AG04450 (cell line): Measurements from ENCODE around the gene DSP. TPM values are rescaled to one million over a fixed set of nuclear protein-coding genes. Genes with fewer than 3 reads are reported as not detected.

ENCODE experiments used
- CTCF ChIA-PET: fragments of 300-600, 350-600 bp; formaldehyde crosslinking; extraction: SDS; loops from one replicate; lab custom pipeline; 2022; ENCODE audit warnings: antibody characterized with exemption, inconsistent platforms; lab: Charles Lee
- POLR2A ChIA-PET: fragments of 350-600 bp; formaldehyde crosslinking; extraction: SDS; loops from one replicate; lab custom pipeline; 2021; ENCODE audit warnings: antibody characterized with exemption, inconsistent platforms; lab: Yijun Ruan, JAX
- DNase-seq: peaks from one replicate; pipeline ENCODE4 v3.0.0-alpha.2; 2011; ENCODE audit warnings: low read depth, low spot score
- H3K27ac ChIP-seq: one replicate; pipeline ENCODE4 v1.5.1; 2012; ENCODE audit warnings: low read depth, low read length, control low read depth
- H3K27me3 ChIP-seq: one replicate; pipeline ENCODE4 v1.6.0; 2012; ENCODE audit warnings: low read length; ENCODE audit not compliant: control insufficient read depth, insufficient read depth
- H3K4me3 ChIP-seq: 2 replicates; pipeline ENCODE4 v1.5.1; 2011; ENCODE audit warnings: mild to moderate bottlenecking, low read depth, low read length, control low read depth
- H3K9me3 ChIP-seq: 2 replicates; pipeline ENCODE4 v1.5.1; 2012; ENCODE audit warnings: low read length; ENCODE audit not compliant: control insufficient read depth, insufficient read depth
- polyA plus RNA-seq: library from polyadenylated mRNA; depleted of rRNA; stranded (reverse); fragments of >200 nt; gene quantifications from 2 replicates; pipeline ENCODE4 v1.2.3, GENCODE V29; 2011
- TF ChIP-seq, protein P1 (sequence below): IDR thresholded peaks from 2 replicates; pipeline ENCODE4 v1.5.1; 2011; ENCODE audit warnings: low read depth, low read length, control low read depth, inconsistent platforms

DSP gene
- polyA plus RNA-seq, 1 experiment = 3.6 TPM

DNA sequence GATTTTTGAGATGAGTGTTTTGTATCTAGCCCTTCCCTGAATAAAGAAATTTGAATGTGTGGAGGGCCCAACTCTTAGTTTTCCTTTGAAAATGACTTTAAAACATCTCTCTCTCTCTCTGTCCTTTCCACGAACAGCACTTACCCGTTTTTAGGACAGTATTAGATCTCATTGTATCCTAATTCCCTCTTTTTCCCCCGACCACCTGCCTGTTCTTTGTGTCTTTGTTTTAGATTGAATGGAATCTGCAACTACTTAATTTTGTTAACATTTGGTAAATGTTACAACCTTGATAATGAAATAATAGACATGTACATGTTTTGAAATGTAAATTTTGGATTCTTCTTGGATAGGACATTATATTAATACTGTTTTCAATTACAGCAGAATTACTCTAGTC, 3.1 kb downstream of the DSP start:
- H3K27me3 ChIP-seq = peaks cover 39% of the 10 kb centered on the region
- TF ChIP-seq, protein P1, sequence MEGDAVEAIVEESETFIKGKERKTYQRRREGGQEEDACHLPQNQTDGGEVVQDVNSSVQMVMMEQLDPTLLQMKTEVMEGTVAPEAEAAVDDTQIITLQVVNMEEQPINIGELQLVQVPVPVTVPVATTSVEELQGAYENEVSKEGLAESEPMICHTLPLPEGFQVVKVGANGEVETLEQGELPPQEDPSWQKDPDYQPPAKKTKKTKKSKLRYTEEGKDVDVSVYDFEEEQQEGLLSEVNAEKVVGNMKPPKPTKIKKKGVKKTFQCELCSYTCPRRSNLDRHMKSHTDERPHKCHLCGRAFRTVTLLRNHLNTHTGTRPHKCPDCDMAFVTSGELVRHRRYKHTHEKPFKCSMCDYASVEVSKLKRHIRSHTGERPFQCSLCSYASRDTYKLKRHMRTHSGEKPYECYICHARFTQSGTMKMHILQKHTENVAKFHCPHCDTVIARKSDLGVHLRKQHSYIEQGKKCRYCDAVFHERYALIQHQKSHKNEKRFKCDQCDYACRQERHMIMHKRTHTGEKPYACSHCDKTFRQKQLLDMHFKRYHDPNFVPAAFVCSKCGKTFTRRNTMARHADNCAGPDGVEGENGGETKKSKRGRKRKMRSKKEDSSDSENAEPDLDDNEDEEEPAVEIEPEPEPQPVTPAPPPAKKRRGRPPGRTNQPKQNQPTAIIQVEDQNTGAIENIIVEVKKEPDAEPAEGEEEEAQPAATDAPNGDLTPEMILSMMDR = no peak

DNA sequence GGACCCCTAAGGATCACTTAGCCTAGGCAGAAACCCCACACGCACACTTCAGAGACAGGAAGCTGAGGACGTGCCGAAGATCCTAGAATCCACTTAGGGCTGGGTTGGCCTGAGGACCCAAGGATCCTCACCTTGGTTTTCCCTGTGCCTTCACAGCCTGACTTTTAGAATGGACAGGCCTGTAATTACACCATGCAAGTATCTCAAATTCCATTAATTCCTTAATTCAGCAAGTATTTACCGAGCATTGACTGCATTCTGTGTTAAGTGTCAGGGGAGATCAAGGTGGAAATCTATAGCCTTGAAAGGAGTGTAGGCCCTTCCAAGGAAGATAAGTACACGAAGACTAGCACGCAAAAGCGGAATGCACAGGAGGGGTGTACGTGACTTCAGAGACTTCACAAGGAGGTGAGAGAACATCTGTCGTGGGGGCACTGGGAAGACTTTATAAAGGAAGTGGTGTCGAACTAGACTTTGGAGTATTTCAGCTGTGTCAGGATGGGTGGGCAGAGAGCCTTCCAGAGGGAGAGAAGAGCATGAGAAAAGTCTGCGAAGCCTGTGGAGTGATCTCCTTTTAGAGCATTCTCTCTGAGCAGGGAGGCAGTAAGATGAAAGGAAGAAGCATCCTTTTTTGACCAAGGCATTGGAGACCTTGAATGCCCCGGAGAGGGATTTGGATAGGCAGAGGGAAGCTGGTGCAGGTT, 4.0 kb downstream of the DSP start:
- TF ChIP-seq, protein P1 = no peak
- Histone ChIP-seq H3K27ac (no peak overlapping the region), H3K4me3 (no peak overlapping the region), H3K27me3 (peaks cover 35% of the 10 kb centered on the region), H3K9me3 (no peaks in the 10 kb centered on the region; the same call in 1 of the 2 replicates)
- ChIA-PET POLR2A (no interaction called here), CTCF (no interaction called here)
- no peak for DNase-seq

More for the DNA sequence above, 3.1 kb downstream of the DSP start:
- CTCF ChIA-PET = no interaction called here
- no peak for DNase-seq
- H3K27ac ChIP-seq = no peak overlapping the region
- POLR2A ChIA-PET = no interaction called here
- H3K9me3 ChIP-seq = no peaks in the 10 kb centered on the region; the same call in 1 of the 2 replicates
- H3K4me3 ChIP-seq = no peak overlapping the region

DNA sequence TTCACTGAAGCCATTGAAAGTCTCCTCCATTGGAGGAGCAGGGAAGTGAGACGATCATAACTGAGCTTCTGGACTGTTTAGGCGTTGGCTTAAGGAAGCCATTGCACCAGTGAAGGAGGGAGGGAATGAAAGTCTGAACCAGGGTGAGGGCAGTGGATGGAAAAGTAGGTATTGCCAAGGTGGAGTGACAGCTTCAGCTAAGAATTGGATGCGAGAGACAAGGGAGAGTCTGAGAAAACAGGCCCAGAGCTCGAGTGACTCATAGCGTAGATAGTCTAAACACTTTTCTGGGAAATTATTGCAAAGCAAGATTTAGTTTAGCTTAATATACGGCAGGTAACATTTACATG, 4.5 kb downstream of the DSP start:
- TF ChIP-seq, protein P1 = no peak
- ChIA-PET CTCF (no interaction called here), POLR2A (interaction anchor here (0.6 kb wide), 1 partner anchor 234 kb away, joined by 3 read pairs; no protein-coding TSS in a partner anchor)
- Histone ChIP-seq H3K9me3 (no peaks in the 10 kb centered on the region; the same call in 1 of the 2 replicates), H3K27me3 (peaks cover 31% of the 10 kb centered on the region), H3K27ac (no peak overlapping the region), H3K4me3 (no peak overlapping the region)
- no peak for DNase-seq

DNA sequence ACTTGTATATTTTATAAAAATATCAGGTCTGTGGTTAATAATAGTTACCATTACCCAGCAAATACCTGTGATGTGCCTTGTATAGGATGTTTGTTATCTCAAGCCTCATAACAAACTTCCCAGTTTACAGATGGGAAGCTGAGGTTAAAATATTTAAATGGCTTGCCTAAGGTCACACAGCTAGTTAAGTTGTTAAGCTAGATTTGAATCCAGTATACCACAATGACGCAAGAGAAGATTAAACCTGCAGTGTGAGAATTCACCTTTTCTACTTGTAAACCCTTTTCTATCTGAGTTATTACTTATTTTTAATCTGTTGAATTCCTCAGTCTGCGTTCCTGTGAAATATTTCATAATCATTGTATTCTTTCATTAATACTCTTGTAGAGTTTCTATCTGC, 4.9 kb downstream of the DSP start:
- no peak for DNase-seq
- CTCF ChIA-PET = no interaction called here
- Histone ChIP-seq H3K9me3 (no peaks in the 10 kb centered on the region; the same call in 1 of the 2 replicates), H3K27me3 (peaks cover 28% of the 10 kb centered on the region), H3K27ac (no peak overlapping the region), H3K4me3 (no peak overlapping the region)
- POLR2A ChIA-PET = interaction anchor here (0.6 kb wide), 1 partner anchor 234 kb away, joined by 3 read pairs; no protein-coding TSS in a partner anchor
- TF ChIP-seq, protein P1 = no peak

DNA sequence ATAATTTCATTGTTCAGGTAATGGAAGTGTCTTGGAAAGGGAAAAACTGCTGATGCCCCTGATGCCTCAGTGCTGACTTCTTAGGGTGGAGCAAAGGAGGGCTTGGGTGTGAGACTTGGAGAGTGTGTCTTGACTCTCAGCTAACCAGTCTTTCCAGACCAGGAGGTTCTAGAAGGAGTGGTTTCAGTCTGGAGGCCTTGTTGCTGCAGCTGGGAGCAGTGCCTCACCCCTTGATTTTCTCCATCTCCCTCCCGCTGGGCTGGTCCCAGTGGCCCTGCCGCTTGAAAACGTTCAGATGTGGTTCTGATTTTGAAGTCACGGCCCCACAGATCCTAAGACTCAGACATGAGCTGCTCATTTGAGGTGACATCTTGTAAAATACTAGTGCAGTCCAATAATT, 5.4 kb downstream of the DSP start:
- TF ChIP-seq, protein P1 = no peak
- H3K27ac ChIP-seq = no peak overlapping the region
- peaks cover 24% of the 10 kb centered on the region for H3K27me3 ChIP-seq
- H3K4me3 ChIP-seq = no peak overlapping the region
- H3K9me3 ChIP-seq = no peaks in the 10 kb centered on the region; the same call in 1 of the 2 replicates
- ChIA-PET POLR2A (no interaction called here), CTCF (no interaction called here)
- no peak for DNase-seq
